NCI-H1417 (cell line): ENCODE data around the gene PARP8.
A peak's percentile ranks its signal among the peaks of the same experiment; 100 is the strongest.
"Not testable (repeated sequence)": the region's sequence is repeated elsewhere in the genome, so short reads cannot be mapped to it uniquely, and the experiment has no call there.

Experiments used
- DNase-seq, 3 experiments: peaks; one replicate each; lab custom pipeline; 2025; lab: John Stamatoyannopoulos, UW

The PARP8 gene

DNA sequence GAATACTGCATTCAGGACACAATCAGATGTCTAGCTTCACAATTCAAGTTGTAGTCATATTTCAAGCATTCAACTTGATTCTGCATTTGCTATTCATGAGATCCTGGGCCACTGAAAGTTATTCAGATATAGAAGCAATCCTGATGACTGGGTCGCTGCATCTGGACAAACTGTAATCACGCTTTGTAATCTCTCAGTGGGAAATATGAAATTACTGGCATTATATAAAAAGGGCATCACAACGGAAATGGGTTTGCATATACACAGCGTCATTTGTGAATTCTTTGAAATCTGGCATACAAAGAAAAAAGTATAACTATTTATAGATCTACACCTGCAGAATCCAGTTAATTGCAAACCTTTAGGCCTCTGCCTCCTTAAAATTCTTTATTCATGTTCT is 102.2 kb downstream of the PARP8 start:
- no peak for DNase-seq

DNA sequence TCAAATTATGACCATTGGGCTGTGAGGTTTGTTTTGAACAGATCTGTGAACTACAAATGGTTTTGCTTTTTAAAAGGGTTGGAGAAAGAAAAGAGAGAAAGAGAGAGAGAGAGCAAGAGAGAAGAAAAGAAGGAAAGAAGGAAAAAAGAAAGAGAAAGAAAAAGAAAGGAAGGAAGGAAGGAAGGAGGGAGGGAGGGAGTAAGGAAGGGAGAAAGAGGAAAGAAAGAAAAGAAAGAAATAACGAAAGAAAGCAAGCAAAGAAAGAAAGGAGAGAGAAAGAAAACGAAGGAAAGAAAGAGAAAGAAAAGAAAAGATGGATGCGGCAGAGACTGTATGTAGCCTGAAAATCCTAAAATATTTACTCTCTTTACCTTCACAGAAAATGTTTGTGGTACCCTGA is 104.0 kb downstream of the PARP8 start:
- DNase-seq = no peak

DNA sequence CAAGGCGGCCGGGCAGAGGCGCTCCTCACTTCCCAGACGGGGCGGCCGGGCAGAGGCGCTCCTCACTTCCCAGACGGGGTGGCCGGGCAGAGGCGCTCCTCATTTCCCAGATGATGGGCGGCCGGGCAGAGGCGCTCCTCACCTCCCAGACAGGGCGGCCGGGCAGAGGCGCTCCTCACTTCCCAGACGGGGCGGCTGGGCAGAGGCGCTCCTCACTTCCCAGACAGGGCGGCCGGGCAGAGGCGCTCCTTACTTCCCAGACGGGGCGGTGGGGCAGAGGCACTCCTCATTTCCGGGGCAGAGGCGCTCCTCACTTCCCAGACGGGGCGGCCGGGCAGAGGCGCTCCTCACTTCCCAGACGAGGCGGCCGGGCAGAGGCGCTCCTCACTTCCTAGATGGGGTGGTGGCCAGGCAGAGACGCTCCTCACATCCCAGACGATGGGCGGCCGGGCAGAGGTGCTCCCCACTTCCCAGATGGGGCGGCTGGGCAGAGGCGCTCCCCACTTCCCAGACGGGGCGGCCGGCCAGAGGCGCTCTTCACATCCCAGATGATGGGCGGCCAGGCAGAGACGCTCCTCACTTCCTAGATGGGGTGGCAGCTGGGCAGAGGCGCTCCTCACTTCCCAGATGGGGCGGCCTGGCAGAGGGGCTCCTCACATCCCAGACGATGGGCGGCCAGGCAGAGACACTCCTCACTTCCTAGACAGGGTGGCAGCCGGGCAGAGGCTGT is 108.2 kb downstream of the PARP8 start:
- not testable (repeated sequence) for DNase-seq

DNA sequence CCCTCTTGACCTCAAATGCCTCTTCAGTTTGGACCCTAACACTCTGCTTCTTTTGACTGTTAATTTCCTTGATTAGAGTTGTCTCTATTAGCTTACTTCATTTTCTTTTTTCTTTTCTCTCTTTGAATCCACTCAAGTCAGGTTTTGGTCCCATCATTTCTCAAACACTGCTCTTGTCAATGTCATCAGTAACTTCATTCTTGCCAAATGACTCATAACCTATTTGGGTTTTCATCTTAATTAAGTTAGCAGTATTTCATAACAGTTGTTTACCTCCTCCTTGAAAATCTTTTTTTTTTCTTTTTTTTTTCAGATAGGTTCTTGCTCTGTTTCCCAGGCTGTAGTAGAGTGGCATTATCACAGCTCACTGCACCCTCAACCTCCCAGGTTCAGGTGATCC is 119.6 kb downstream of the PARP8 start:
- no peak for DNase-seq

- DNase-seq = no peak
These were observed 125.4 kb downstream of the PARP8 start for GRCh38 chr5:50791813-50792212.

DNA sequence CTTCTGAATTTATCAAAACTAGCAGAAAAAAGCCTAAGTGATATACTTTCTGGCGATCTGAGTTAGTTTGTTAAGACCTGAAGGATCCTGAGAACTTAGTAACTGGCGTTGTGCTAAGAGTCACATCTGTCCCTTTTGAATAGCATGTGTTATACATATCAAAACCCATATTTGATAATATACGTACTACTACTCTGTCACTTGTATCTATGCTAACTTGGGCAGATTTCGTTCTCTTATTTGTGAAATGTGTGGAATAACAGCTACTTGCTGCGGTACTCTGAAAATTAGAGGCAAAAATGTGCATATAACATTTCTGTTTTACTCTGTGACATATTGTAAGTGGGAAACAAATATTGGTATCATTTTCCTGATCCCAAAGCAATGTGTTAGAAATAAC is 126.4 kb downstream of the PARP8 start:
- no peak for DNase-seq

GRCh38 chr5:50794812-50795211 is 128.4 kb downstream of the PARP8 start:
- no peak for DNase-seq

- no peak for DNase-seq
These were observed 131.6 kb downstream of the PARP8 start for GRCh38 chr5:50798002-50798401.

DNA sequence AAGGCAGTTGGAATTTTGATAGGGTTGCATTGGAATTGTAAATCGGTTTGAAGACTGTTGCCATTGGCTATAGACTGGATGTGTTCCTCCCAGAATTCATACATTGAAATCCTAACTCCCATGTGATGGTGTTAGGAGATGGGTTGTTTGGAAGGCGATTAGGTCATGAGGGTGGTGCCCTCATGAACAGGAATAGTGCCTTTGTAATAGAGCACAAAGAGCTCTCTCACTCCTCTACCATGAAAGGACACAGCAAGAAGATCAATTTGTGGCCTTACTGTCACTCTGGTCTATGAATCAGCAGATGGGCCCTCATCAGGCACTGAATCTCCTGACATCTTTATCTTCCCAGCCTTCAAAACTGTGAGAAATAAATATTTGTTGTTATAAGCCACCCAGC is 133.2 kb downstream of the PARP8 start:
- no peak for DNase-seq

GRCh38 chr5:50800410-50800809 is 134.0 kb downstream of the PARP8 start:
- DNase-seq = no peak

- DNase-seq = peak in 1 of 3 experiments; percentile 12
These were observed 141.2 kb downstream of the PARP8 start for GRCh38 chr5:50807661-50808060.

GRCh38 chr5:50808406-50808805 is 142.0 kb downstream of the PARP8 start:
- no peak for DNase-seq

- DNase-seq = not testable (repeated sequence)
These were observed 145.3 kb downstream of the PARP8 start for GRCh38 chr5:50811746-50812145.

DNA sequence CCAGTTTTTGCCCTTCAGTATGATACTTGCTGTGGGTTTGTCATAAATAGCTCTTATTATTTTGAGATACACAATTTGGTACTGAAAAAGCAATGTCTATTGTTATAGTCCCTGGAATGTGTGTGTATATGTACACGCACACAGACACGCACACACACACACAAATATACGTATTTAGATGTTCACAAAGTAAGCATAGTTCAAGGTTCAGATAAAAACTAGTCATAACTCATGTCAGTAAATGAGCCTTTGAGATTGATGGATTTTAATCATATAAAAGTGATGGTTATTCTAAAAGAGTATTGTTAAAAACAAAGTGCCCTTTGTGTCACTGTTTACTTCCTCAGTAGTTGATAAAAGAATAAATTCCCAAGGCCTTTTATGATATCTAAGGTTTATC is 147.3 kb downstream of the PARP8 start:
- DNase-seq = no peak

- DNase-seq = no peak
These were observed 148.1 kb downstream of the PARP8 start for GRCh38 chr5:50814556-50814955.

DNA sequence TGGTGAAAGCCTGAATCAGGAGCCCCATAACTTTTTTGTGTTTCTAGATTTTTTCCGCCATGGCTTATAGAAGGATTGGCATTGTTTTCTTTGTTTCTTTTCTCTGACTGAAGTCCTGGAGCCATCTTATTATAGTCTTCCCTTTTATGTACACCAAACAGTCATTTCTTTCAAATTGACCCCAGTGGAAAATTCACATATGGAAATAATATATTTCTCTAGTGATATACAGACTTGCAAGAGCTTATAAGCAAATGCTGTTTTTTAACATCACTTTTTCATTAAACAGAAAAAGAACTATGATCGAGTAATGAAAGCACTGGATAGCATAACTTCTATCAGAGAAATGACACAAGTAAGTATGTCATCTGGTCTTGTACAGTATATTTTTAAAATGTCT is 155.6 kb downstream of the PARP8 start:
- DNase-seq = no peak

DNA sequence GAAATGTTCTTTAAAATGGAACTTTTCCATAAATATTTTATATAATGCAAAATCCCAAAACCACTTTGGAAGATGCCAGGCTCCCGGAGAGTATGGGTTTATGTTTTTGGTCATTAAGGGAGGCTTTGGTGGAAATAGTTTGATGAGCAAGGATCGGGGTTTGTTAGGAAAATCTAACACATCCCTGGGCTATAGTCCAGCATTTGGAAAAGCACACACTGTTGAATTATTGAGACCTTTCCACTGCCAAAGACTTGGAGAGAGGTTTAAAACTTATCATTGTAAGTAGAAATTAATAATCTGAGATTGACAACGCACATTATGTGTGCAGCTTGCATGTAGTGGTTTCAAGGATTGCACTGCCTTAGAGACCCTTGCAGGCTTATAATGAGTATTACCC is 156.3 kb downstream of the PARP8 start:
- DNase-seq = no peak

DNA sequence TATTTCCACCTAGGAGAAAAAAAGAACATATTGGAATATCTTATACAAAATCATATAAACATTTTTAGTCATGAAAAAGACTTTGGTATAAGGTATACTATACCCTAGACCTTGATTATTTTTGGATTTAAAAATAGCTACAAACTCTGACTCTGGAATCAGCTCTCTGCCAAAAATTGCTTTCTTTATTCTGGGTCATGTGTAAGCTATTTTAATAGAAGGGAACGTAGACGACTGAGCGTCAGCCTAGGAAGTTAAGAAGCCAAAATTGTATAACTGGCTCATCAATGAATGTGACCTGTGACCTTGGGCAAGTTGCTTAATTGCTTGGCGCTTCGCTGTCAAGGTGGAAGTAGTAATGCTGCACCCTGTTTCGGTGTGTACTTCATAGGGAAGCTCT is 157.1 kb downstream of the PARP8 start:
- no peak for DNase-seq

GRCh38 chr5:50824109-50824508 is 157.7 kb downstream of the PARP8 start:
- DNase-seq = no peak

DNA sequence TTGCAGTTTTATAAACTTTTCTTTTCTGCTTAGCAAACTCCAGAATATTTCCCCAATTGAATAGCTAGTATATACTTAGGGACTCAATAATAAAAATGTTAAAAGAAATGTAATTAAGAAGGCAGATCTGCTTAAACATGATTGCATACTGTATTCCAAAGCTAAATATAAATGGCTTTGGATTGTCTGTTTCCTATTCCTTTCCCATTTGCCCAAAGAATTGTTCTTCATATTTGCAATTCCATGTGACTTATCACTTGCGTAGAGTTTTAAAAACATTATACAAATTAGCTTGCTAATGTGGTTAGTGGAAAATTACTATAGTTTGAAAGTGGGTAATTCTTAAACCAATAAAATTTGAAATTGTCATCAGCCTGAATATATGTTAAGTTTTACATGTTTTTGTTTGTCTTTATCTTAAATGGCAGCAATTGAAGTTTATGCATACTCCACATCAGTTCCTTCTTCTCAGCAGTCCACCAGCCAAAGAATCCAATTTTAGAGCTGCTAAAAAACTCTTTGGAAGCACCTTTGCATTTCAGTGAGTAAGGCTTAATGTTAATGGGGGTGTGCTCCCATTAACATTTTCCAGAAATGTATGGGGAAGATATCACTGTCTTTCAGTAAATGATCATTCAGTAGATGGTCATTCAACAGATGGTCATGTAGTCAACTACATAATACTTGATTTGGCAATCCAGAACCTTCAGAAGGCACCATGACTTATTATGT is 161.2 kb downstream of the PARP8 start:
- no peak for DNase-seq

DNA sequence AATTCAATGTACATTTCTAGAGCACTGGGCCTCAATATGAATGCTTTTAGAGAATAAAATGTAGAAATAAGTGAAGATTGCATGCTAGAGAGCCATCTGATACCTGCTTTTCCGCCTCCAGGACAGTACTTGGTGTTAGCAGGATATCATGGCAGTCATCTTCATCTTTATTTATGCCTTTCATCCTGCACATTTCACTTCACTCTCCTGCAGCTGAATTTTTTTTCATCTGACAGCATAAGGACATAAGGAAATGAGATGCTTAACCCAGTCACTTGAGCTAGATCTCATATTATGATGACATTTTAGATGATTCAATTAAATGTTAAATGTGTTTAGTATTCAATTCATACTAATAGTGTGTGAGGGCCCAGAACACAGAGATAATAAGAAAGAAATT is 162.6 kb downstream of the PARP8 start:
- DNase-seq = no peak

GRCh38 chr5:50832657-50833284 is 166.3 kb downstream of the PARP8 start:
- DNase-seq = no peak

GRCh38 chr5:50836356-50836755 is 169.9 kb downstream of the PARP8 start:
- no peak for DNase-seq
